ENCODE measurements around the gene INSR. TPM values are rescaled to one million over a fixed set of nuclear protein-coding genes. Genes with fewer than 3 reads are reported as not detected.
A peak's percentile ranks its signal among the peaks of the same experiment; 100 is the strongest.
"Not testable (repeated sequence)": the region's sequence is repeated elsewhere in the genome, so short reads cannot be mapped to it uniquely, and the experiment has no call there.

Gene INSR
- total and polyA plus RNA-seq, 3 experiments from 2014 or later: 1.2 TPM; not detected in 1

DNA sequence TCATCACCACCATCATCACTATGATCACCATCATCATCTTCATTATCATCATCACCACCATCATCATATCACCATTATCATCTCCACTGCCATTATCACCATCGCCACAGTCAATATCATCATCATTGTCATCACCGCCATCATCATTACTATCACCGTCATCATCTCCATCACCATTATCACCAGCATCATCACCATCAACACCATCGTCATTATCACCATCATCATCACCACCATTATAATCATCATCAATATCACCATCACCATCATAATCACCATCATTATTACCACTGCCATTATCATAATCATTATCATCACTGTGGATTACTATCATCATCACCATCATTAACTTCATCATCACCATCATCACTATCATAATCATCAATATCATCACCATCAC is 37.2 kb upstream of the INSR start:
- no peak overlapping the region for H3K4me3 ChIP-seq (ENCODE audit: low read length)
- H3K27me3 ChIP-seq (ENCODE audit: insufficient read depth, low read length, poor library complexity, severe bottlenecking): no peaks in the 10 kb centered on the region
- H3K27ac ChIP-seq (ENCODE audit: low read depth, low read length): no peak overlapping the region
- H3K4me1 ChIP-seq (ENCODE audit: insufficient read depth, low read length): no peaks in the 10 kb centered on the region
- Mint-ChIP-seq H3K9me3 (no peaks in the 10 kb centered on the region), H3K4me1 (no peaks in the 10 kb centered on the region), H3K36me3 (no peaks in the 10 kb centered on the region), H3K27me3 (peaks cover 0 to 3% of the 10 kb centered on the region in 2 donors), H3K4me3 (no peak overlapping the region), H3K27ac (no peak overlapping the region)
- ChIA-PET POLR2A (no interaction called here), CTCF (no interaction called here)
- no peaks in the 10 kb centered on the region for H3K36me3 ChIP-seq (ENCODE audit: insufficient read depth, low read length)
- no peak for DNase-seq
- no peaks in the 10 kb centered on the region for H3K9me3 ChIP-seq (ENCODE audit: low read length)

DNA sequence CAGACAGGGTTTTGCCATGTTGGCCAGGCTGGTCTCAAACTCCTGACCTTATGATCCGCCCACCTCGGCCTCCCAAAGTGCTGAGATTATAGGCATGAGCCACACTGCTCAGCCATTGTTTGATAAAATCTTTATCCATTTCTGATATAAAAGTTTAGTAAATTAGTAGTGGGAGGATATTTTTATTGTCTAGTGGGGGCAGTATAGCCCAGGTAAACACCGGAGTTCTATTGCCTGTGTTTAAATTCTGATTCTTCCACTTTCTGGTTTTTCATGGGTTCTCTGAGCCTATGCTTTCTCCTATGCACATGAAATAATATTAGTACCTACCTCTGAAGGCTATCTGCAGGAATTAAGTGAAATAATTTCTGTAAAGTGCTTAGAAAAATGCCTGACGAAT is 34.4 kb upstream of the INSR start:
- Histone ChIP-seq H3K27me3 (ENCODE audit: insufficient read depth, low read length, poor library complexity, severe bottlenecking) (no peaks in the 10 kb centered on the region), H3K9me3 (ENCODE audit: low read length) (no peaks in the 10 kb centered on the region), H3K4me1 (ENCODE audit: insufficient read depth, low read length) (no peaks in the 10 kb centered on the region), H3K4me3 (ENCODE audit: low read length) (no peak overlapping the region), H3K36me3 (ENCODE audit: insufficient read depth, low read length) (no peaks in the 10 kb centered on the region), H3K27ac (ENCODE audit: low read depth, low read length) (no peak overlapping the region)
- peaks cover 4 to 10% (median 8%) of the 10 kb centered on the region in 5 donors for H3K9me3 Mint-ChIP-seq
- H3K36me3 Mint-ChIP-seq: peaks cover 0 to 8% (median 0%) of the 10 kb centered on the region in 3 donors
- ChIA-PET POLR2A (interaction anchor here (0.5 kb wide), 1 partner anchor 64 kb away, joined by 5 read pairs; no protein-coding TSS in a partner anchor), CTCF (interaction anchor here (0.6 to 2.7 kb wide), 6 partner anchors 12 to 1247 kb away, joined by 3 to 24 read pairs (median 3); no protein-coding TSS in a partner anchor)
- no peak for DNase-seq
- H3K27ac Mint-ChIP-seq: no peak overlapping the region
- no peaks in the 10 kb centered on the region for H3K4me1 Mint-ChIP-seq
- peaks cover 2 to 9% of the 10 kb centered on the region in 2 donors for H3K27me3 Mint-ChIP-seq
- no peak overlapping the region for H3K4me3 Mint-ChIP-seq

- POLR2A ChIA-PET: no interaction called here
- no peak overlapping the region for H3K27ac ChIP-seq (ENCODE audit: low read depth, low read length)
- Mint-ChIP-seq H3K27ac (no peak overlapping the region), H3K4me3 (no peak overlapping the region), H3K4me1 (no peaks in the 10 kb centered on the region), H3K27me3 (peaks cover 2 to 9% of the 10 kb centered on the region in 2 donors), H3K36me3 (peaks cover 0 to 8% (median 0%) of the 10 kb centered on the region in 3 donors), H3K9me3 (peaks cover 4 to 10% (median 8%) of the 10 kb centered on the region in 5 donors)
- H3K4me3 ChIP-seq (ENCODE audit: low read length): no peak overlapping the region
- H3K36me3 ChIP-seq (ENCODE audit: insufficient read depth, low read length): no peaks in the 10 kb centered on the region
- no peaks in the 10 kb centered on the region for H3K9me3 ChIP-seq (ENCODE audit: low read length)
- CTCF ChIA-PET: interaction anchor here (0.6 to 2.1 kb wide), 4 partner anchors 12 to 1246 kb away, joined by 3 to 8 read pairs (median 4); no protein-coding TSS in a partner anchor
- DNase-seq: no peak
- H3K4me1 ChIP-seq (ENCODE audit: insufficient read depth, low read length): no peaks in the 10 kb centered on the region
- no peaks in the 10 kb centered on the region for H3K27me3 ChIP-seq (ENCODE audit: insufficient read depth, low read length, poor library complexity, severe bottlenecking)
Measured at GRCh38 chr19:7327802-7328201, 33.6 kb upstream of the INSR start.

DNA sequence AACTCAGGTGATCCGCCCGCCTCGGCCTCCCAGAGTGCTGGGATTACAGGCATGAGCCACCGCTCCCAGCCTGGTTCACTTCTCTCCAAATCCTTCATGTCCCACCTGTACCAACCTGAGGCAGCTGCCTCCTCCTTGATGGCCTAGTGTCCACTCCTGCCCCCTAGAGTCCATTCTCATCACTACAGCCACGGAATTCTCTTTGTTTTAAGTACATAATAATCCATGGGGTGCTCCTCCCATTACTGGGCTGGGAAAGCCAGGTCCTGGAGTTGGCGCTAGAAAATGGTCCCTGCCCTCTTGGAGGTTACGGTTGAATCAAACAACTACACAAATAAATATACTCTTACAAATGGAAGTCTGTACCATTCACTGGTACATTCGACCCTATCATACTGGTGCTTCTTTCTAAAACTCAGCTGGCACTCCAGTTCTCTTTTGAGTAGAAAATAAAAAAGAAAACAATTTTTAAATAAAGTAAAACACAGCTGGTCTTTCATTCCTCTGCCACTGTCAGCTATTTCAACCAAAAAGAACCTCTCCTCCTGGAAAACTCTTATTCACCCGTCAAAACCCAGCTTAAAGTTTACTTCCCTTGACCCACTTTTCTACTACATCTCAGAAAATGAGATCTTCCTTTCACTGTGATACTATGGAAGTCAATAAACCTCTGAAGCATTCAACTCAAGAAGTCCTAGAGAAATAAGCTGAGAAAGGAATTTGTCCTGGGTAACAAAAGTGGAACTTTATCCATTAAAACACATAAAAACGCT is 32.1 kb upstream of the INSR start:
- no peaks in the 10 kb centered on the region for H3K36me3 ChIP-seq (ENCODE audit: insufficient read depth, low read length)
- no peaks in the 10 kb centered on the region for H3K4me1 Mint-ChIP-seq
- H3K27ac ChIP-seq (ENCODE audit: low read depth, low read length): no peak overlapping the region
- POLR2A ChIA-PET: no interaction called here
- H3K27ac Mint-ChIP-seq: no peak overlapping the region
- no peaks in the 10 kb centered on the region for H3K4me1 ChIP-seq (ENCODE audit: insufficient read depth, low read length)
- H3K27me3 Mint-ChIP-seq: peaks cover 2 to 10% of the 10 kb centered on the region in 2 donors
- no peaks in the 10 kb centered on the region for H3K9me3 ChIP-seq (ENCODE audit: low read length)
- no peak overlapping the region for H3K4me3 ChIP-seq (ENCODE audit: low read length)
- no peaks in the 10 kb centered on the region for H3K27me3 ChIP-seq (ENCODE audit: insufficient read depth, low read length, poor library complexity, severe bottlenecking)
- peak in 4 of 5 donors; percentile 24 to 54 (median 32) for DNase-seq
- CTCF ChIA-PET: interaction anchor here (0.8 to 2.5 kb wide), 5 partner anchors 11 to 227 kb away, joined by 3 to 9 read pairs (median 5); no protein-coding TSS in a partner anchor
- peaks cover 0 to 8% (median 0%) of the 10 kb centered on the region in 3 donors for H3K36me3 Mint-ChIP-seq
- no peak overlapping the region for H3K4me3 Mint-ChIP-seq
- H3K9me3 Mint-ChIP-seq: peaks cover 4 to 10% (median 8%) of the 10 kb centered on the region in 5 donors

GRCh38 chr19:7318176-7318575 is 24.0 kb upstream of the INSR start:
- Mint-ChIP-seq H3K9me3 (peaks cover 0 to 8% (median 2%) of the 10 kb centered on the region in 5 donors), H3K36me3 (peaks cover 0 to 2% (median 0%) of the 10 kb centered on the region in 3 donors), H3K27ac (no peak overlapping the region), H3K27me3 (peaks cover 2 to 17% of the 10 kb centered on the region in 2 donors), H3K4me3 (no peak overlapping the region), H3K4me1 (no peaks in the 10 kb centered on the region)
- DNase-seq: no peak
- Histone ChIP-seq H3K27ac (ENCODE audit: low read depth, low read length) (no peak overlapping the region), H3K9me3 (ENCODE audit: low read length) (no peaks in the 10 kb centered on the region), H3K36me3 (ENCODE audit: insufficient read depth, low read length) (no peaks in the 10 kb centered on the region), H3K4me3 (ENCODE audit: low read length) (no peak overlapping the region), H3K27me3 (ENCODE audit: insufficient read depth, low read length, poor library complexity, severe bottlenecking) (no peaks in the 10 kb centered on the region), H3K4me1 (ENCODE audit: insufficient read depth, low read length) (no peaks in the 10 kb centered on the region)
- ChIA-PET POLR2A (no interaction called here), CTCF (no interaction called here)

- no peak overlapping the region for H3K4me3 Mint-ChIP-seq
- H3K27ac Mint-ChIP-seq: no peak overlapping the region
- Histone ChIP-seq H3K4me3 (ENCODE audit: low read length) (no peak overlapping the region), H3K27me3 (ENCODE audit: insufficient read depth, low read length, poor library complexity, severe bottlenecking) (no peaks in the 10 kb centered on the region), H3K27ac (ENCODE audit: low read depth, low read length) (no peak overlapping the region), H3K9me3 (ENCODE audit: low read length) (no peaks in the 10 kb centered on the region), H3K4me1 (ENCODE audit: insufficient read depth, low read length) (no peaks in the 10 kb centered on the region), H3K36me3 (ENCODE audit: insufficient read depth, low read length) (no peaks in the 10 kb centered on the region)
- ChIA-PET POLR2A (no interaction called here), CTCF (no interaction called here)
- H3K4me1 Mint-ChIP-seq: no peaks in the 10 kb centered on the region
- peaks cover 0 to 4% of the 10 kb centered on the region in 2 donors for H3K27me3 Mint-ChIP-seq
- H3K36me3 Mint-ChIP-seq: no peaks in the 10 kb centered on the region
- H3K9me3 Mint-ChIP-seq: peaks cover 0 to 2% (median 2%) of the 10 kb centered on the region in 5 donors
- no peak for DNase-seq
Measured at GRCh38 chr19:7312816-7313215, 18.6 kb upstream of the INSR start.

- H3K4me3 ChIP-seq (ENCODE audit: low read length): no peak overlapping the region
- no peaks in the 10 kb centered on the region for H3K9me3 ChIP-seq (ENCODE audit: low read length)
- CTCF ChIA-PET: no interaction called here
- H3K27ac Mint-ChIP-seq: peak overlapping the region in 1 of 8 donors; percentile 36
- H3K36me3 ChIP-seq (ENCODE audit: insufficient read depth, low read length): no peaks in the 10 kb centered on the region
- POLR2A ChIA-PET: no interaction called here
- H3K27me3 Mint-ChIP-seq: peaks cover 0 to 4% of the 10 kb centered on the region in 2 donors
- H3K4me3 Mint-ChIP-seq: no peak overlapping the region
- H3K36me3 Mint-ChIP-seq: no peaks in the 10 kb centered on the region
- no peak for DNase-seq
- no peaks in the 10 kb centered on the region for H3K27me3 ChIP-seq (ENCODE audit: insufficient read depth, low read length, poor library complexity, severe bottlenecking)
- H3K9me3 Mint-ChIP-seq: peaks cover 0 to 2% (median 0%) of the 10 kb centered on the region in 5 donors
- no peaks in the 10 kb centered on the region for H3K4me1 Mint-ChIP-seq
- no peak overlapping the region for H3K27ac ChIP-seq (ENCODE audit: low read depth, low read length)
- no peaks in the 10 kb centered on the region for H3K4me1 ChIP-seq (ENCODE audit: insufficient read depth, low read length)
Measured at GRCh38 chr19:7311911-7312310, 17.7 kb upstream of the INSR start.

DNA sequence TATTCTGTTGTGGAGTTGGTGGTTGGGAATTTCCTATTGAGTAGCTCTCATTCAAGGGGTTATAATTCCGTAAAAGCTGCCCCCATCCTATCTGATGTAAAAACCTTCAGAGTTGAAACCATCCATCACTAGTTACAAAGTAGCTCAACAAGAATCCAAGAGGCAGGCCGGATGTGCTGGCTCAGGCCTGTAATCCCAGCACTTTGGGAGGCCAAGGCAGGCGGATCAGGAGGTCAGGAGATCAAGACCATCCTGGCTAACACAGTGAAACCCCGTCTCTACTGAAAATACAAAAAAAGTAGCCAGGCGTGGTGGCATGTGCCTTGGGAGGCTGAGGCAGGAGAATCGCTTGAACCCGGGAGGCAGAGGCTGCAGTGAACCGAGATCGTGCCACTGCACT is 14.1 kb upstream of the INSR start:
- H3K27me3 Mint-ChIP-seq; H3K9me3 Mint-ChIP-seq; CTCF ChIA-PET; DNase-seq; H3K4me3 ChIP-seq (ENCODE audit: low read length); POLR2A ChIA-PET; H3K27me3 ChIP-seq (ENCODE audit: insufficient read depth, low read length, poor library complexity, severe bottlenecking); H3K27ac ChIP-seq (ENCODE audit: low read depth, low read length); H3K36me3 Mint-ChIP-seq; H3K4me1 Mint-ChIP-seq; H3K4me3 Mint-ChIP-seq; H3K4me1 ChIP-seq (ENCODE audit: insufficient read depth, low read length); H3K9me3 ChIP-seq (ENCODE audit: low read length); H3K36me3 ChIP-seq (ENCODE audit: insufficient read depth, low read length): not testable (repeated sequence)
- peak overlapping the region in 1 of 8 donors; percentile 36 for H3K27ac Mint-ChIP-seq

Measured in CD8-positive, alpha-beta memory T cell (primary cell).